K562 (cell line): ENCODE data around the gene ZNF668. TPM values are rescaled to one million over a fixed set of nuclear protein-coding genes. Genes with fewer than 3 reads are reported as not detected.

Source experiments
- AFF1 ChIP-seq, 2 experiments: fragments of 450-650 bp; IDR thresholded peaks; 2 replicates each; pipeline ENCODE4 v1.6.1; 2018; ENCODE audit warnings: mild to moderate bottlenecking in 2 of 2, low read depth in 1 of 2; ENCODE audit not compliant: partially characterized antibody in 2 of 2
- CCNT2 ChIP-seq: IDR thresholded peaks from 2 replicates; pipeline ENCODE4 v1.6.1; 2011; ENCODE audit warnings: borderline replicate concordance, low read depth, mild to moderate bottlenecking, moderate library complexity, mixed read lengths, low read length; ENCODE audit not compliant: insufficient read length; ENCODE audit errors: extremely low read depth
- DPF2 ChIP-seq: fragments of 450-650 bp; IDR thresholded peaks from 2 replicates; pipeline ENCODE4 v1.6.1; 2016
- KLF13 ChIP-seq: fragments of 450-650 bp; IDR thresholded peaks from 2 replicates; pipeline ENCODE4 v1.6.1; 2016; ENCODE audit warnings: missing genetic modification characterization, low read depth, mild to moderate bottlenecking, missing compliant biosample characterization, moderate library complexity, borderline replicate concordance
- NFXL1 ChIP-seq: fragments of 450-650 bp; formaldehyde crosslinking; IDR thresholded peaks from 2 replicates; pipeline ENCODE4 v1.4.0; 2021; ENCODE audit warnings: mild to moderate bottlenecking
- PREB ChIP-seq: sonication (generic); formaldehyde crosslinking; IDR thresholded peaks from 2 replicates; pipeline ENCODE4 v1.8.1; 2023; ENCODE audit warnings: mild to moderate bottlenecking, missing genetic modification reagents
- polyA plus RNA-seq, 8 experiments: library from polyadenylated mRNA; depleted of rRNA in 4 of 8; stranded (reverse) in 5 of 8; unstranded in 3 of 8; fragments of >200 nt; fragmentation: Nextera tagmentation in 2 of 8; fragmentation: Illumina TruSeq in 1 of 8; extraction: Ambion mirVana in 2 of 8; extraction: Trizol in 1 of 8; gene quantifications; 2 replicates each; pipeline versions ENCODE4 v1.2.1 to v1.2.3, GENCODE V29; 2011 to 2014; ENCODE audit warnings: inconsistent platforms in 1 of 8, missing spikeins in 1 of 8
- total RNA-seq, 7 experiments: library from RNA; depleted of rRNA in 6 of 7; stranded (reverse); fragments of >200 nt in 6 of 7; fragmentation: Illumina TruSeq in 2 of 7; extraction: Trizol in 2 of 7; gene quantifications; 2 replicates each; pipeline versions ENCODE4 v1.2.1 to v1.2.3, GENCODE V29; 2011 to 2021; ENCODE audit warnings: low replicate concordance in 1 of 7
- TF ChIP-seq, protein P1 (sequence below), 3 experiments: fragments of 200-800 bp in 1 of 3; fragments of 250-450 bp in 1 of 3; fragments of 450-650 bp in 1 of 3; sonication (Bioruptor Pico) in 1 of 3; sonication (Bioruptor generic) in 1 of 3; formaldehyde crosslinking in 1 of 3; IDR thresholded peaks; 2 replicates each; pipeline versions ENCODE4 v1.6.1 to v1.8.0; 2016 to 2022; ENCODE audit warnings: mild to moderate bottlenecking in 2 of 3, missing genetic modification characterization in 2 of 3, missing compliant biosample characterization in 1 of 3, moderate library complexity in 1 of 3
- TF ChIP-seq, protein P2 (sequence below): sonication (generic); formaldehyde crosslinking; IDR thresholded peaks from 2 replicates; pipeline ENCODE4 v1.8.1; 2023; ENCODE audit warnings: mild to moderate bottlenecking, missing genetic modification reagents
- TF ChIP-seq, protein P3 (sequence below): fragments of 250-450 bp; sonication (Bioruptor Pico); IDR thresholded peaks from 2 replicates; pipeline ENCODE4 v1.5.1; 2021; ENCODE audit warnings: mild to moderate bottlenecking

The ZNF668 gene
- total and polyA plus RNA-seq, 9 of the 15 experiments (the other 6 are each of a cell fraction or from before 2014, with no cell fraction given), result 0.04 to 15.3 (median 3.8) TPM; not detected in 1

DNA sequence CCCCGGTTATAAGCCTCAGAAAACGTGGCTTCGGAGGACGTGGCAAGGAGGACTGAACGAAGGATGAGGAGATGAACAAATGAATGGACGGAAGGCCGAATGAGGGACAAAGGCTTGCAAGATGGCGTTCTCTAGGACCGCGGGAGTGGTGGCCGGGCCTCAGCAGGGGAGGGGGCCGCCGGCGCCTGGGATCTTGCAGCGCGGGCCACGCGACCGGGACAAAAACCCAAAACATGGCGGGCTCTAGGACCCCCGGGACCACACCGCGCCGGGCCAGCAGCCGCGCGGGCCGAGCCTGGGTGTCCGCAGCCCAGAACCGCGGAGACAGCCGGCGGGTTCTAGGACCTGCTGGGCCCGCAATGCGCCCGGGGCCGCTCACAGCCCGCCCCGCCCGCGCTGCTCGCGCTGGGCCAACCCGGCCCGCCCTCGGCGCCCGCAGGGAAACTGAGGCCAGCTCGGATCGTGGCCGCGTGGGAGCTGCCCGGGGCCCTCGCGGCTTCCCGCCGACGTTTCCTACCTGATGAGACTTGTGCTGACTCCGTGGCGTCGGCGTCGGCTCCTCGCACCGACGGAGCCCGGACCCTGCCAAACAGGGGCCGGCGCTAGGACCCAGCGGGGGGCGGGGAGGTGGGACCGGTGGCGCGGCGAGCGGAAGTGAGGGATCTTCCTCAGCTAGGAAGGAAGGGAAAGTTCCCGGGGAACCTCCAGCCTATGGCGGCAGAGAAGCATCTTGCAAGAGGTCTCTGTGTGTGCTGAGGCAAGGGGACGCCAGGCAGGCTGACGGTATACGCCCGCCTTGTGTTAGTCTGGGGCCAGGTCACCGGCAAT lies 684 bp downstream of the ZNF668 start (continued):
- no peak for TF ChIP-seq AFF1 (IDR thresholded peaks at IDR 0.05; ENCODE audit: low read depth in 1 of 2, partially characterized antibody in 2 of 2)
- 0 out of 2 replicates have a peak, but pooled peaks have one; percentile 9 for TF ChIP-seq KLF13 (tag)
- TF ChIP-seq CCNT2, result peak; percentile 53
- no peak for TF ChIP-seq NFXL1 (CRISPR knock-in tag)
- no peak for TF ChIP-seq PREB (CRISPR knock-in tag)
- TF ChIP-seq, protein P1, sequence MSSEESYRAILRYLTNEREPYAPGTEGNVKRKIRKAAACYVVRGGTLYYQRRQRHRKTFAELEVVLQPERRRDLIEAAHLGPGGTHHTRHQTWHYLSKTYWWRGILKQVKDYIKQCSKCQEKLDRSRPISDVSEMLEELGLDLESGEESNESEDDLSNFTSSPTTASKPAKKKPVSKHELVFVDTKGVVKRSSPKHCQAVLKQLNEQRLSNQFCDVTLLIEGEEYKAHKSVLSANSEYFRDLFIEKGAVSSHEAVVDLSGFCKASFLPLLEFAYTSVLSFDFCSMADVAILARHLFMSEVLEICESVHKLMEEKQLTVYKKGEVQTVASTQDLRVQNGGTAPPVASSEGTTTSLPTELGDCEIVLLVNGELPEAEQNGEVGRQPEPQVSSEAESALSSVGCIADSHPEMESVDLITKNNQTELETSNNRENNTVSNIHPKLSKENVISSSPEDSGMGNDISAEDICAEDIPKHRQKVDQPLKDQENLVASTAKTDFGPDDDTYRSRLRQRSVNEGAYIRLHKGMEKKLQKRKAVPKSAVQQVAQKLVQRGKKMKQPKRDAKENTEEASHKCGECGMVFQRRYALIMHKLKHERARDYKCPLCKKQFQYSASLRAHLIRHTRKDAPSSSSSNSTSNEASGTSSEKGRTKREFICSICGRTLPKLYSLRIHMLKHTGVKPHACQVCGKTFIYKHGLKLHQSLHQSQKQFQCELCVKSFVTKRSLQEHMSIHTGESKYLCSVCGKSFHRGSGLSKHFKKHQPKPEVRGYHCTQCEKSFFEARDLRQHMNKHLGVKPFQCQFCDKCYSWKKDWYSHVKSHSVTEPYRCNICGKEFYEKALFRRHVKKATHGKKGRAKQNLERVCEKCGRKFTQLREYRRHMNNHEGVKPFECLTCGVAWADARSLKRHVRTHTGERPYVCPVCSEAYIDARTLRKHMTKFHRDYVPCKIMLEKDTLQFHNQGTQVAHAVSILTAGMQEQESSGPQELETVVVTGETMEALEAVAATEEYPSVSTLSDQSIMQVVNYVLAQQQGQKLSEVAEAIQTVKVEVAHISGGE (CRISPR knock-in tag; IDR thresholded peaks at IDR 0.05), result peak in 1 of 3 experiments; percentile 74; a peak in 2 of 6 replicates
- TF ChIP-seq DPF2, result no peak
- TF ChIP-seq, protein P2, sequence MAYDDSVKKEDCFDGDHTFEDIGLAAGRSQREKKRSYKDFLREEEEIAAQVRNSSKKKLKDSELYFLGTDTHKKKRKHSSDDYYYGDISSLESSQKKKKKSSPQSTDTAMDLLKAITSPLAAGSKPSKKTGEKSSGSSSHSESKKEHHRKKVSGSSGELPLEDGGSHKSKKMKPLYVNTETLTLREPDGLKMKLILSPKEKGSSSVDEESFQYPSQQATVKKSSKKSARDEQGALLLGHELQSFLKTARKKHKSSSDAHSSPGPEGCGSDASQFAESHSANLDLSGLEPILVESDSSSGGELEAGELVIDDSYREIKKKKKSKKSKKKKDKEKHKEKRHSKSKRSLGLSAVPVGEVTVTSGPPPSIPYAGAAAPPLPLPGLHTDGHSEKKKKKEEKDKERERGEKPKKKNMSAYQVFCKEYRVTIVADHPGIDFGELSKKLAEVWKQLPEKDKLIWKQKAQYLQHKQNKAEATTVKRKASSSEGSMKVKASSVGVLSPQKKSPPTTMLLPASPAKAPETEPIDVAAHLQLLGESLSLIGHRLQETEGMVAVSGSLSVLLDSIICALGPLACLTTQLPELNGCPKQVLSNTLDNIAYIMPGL (CRISPR knock-in tag), result peak; percentile 60; the same call in 1 of the 2 replicates
- TF ChIP-seq, protein P3, sequence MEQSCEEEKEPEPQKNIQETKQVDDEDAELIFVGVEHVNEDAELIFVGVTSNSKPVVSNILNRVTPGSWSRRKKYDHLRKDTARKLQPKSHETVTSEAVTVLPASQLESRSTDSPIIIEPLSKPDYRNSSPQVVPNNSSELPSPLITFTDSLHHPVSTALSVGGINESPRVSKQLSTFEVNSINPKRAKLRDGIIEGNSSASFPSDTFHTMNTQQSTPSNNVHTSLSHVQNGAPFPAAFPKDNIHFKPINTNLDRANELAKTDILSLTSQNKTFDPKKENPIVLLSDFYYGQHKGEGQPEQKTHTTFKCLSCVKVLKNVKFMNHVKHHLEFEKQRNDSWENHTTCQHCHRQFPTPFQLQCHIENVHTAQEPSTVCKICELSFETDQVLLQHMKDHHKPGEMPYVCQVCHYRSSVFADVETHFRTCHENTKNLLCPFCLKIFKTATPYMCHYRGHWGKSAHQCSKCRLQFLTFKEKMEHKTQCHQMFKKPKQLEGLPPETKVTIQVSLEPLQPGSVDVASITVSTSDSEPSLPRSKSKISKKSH (CRISPR knock-in tag), result no peak
